NOMO-1 treated with dmso at 0.1 percent for 144 hours (cell line): ENCODE measurements around the gene CAVIN3.
A peak's percentile ranks its signal among the peaks of the same experiment; 100 is the strongest.
"Not testable (repeated sequence)": the region's sequence is repeated elsewhere in the genome, so short reads cannot be mapped to it uniquely, and the experiment has no call there.

Source experiments
- DNase-seq: peaks from one replicate; lab custom pipeline; 2025; ENCODE audit not compliant: unreplicated experiment; lab: John Stamatoyannopoulos, UW

CAVIN3 gene

DNA sequence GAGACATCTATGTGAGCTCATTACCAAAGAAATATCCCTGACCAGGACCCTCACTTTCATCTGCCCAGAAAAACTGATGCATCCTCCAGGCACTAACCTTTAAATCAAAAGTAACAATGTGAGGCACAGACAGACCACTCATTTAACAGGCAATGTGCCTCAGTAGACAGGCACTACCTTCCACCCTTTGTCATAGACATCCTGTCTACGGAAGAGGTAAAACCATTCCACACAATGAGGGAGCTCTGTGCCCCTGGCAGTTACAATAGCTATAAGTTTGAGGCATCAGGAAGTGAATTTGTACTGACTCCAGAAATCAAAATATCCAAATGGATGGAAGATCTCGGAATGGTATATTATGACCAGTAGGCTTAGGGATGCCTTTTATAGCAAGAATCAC, 6.7 kb upstream of the CAVIN3 start:
- no peak for DNase-seq

GRCh38 chr11:6326303-6326702, 6.0 kb upstream of the CAVIN3 start:
- DNase-seq: no peak

DNA sequence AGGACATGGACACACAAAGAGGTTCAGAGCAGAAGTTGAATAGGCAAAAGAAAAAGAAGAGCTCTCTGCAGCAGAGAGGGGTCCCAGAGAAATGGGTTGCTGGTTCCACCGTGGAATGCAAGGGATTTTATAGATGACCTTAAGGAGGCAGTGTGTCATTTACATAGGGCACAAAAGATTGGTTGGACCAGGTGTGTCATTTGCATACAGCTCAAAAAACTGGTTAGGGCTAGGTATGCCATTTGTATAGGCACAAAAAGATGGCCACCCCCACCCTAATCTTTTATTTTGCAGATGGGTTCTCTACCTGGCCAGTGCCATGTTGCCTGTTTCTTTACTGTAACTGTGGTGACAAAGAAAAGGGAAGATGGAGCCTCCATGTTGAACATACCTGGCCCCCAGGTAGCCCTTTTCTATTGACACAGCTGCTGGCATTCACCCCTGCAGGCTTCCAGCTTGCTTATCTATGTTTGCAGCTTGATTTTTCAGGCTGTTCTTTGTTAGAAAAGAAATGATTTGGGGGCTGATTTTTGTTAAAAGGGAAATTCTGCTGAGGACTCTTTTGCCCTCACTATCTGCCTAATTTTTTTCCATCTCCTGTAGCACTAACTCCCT, 3.1 kb upstream of the CAVIN3 start:
- DNase-seq: no peak

DNA sequence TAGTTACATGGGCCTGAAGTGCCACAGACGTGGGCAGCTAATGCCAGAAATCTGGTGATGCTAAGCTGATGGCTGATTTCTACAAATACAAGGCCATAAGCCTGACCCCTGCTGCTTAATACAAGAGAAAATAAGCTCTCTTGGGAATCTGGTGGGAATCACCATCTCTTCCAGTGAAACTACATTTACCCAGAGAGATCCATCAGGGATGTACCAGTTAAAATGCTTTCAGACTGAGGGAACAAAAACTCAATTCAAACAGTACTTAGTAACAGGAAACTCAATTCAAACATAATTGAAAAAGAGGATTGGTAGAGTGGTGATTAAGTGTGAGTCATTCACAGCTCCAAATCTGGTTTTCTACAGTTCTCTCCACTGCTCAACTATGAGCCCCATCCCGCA, 1.7 kb upstream of the CAVIN3 start:
- DNase-seq: no peak

DNA sequence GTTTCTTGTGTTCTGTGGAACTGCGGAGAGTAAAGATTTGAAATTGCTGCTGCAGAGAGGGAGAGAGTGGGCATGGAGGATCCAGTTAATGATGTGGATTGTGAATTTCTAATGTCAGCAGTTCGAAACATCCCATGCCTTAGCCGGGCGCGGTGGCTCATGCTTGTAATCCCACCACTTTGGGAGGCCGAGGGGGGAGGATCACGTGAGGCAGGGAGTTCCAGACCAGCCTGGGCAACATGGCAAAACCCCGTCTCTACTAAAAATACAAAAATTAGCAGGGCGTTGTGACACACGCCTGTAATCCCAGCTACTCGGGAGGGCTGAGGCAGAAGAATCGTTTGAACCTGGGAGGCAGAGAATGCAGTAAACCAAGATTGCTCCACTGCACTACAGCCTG, 1.1 kb upstream of the CAVIN3 start:
- DNase-seq: no peak

DNA sequence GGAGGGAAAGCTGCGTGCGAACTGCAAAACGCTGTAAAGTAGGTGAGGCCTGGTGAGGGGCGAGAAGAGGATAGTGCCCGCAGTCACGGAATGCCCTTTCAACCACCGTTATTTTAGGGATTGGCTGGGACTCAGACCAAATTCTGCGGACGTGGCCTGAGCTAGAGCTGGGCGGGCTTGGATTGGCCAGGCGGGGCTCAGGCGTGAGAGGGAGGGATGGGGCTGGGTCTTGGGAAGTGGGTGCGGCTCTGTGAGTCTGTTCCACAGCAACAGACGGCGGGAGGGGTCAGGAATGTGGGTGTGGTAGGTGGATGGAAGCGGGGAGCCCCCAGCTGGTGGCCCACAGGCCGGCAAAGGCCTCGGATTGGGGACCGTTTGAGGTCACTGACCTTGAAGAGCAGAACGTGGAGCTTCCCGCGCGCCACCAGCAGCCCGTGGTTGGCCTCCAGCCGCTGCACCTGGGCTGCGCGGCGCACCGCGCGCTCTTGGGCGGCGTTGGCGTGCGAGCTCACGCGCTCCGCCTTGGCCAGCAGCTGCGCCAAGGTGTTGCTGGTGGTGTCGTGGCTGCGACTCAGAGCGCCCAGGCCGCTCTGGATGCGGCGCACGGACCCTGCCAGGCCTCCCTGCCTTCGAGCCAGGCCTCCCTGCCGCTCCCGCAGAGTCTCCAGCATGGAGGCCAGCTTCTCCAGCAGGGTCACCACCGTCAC, 444 bp downstream of the CAVIN3 start:
- no peak for DNase-seq

DNA sequence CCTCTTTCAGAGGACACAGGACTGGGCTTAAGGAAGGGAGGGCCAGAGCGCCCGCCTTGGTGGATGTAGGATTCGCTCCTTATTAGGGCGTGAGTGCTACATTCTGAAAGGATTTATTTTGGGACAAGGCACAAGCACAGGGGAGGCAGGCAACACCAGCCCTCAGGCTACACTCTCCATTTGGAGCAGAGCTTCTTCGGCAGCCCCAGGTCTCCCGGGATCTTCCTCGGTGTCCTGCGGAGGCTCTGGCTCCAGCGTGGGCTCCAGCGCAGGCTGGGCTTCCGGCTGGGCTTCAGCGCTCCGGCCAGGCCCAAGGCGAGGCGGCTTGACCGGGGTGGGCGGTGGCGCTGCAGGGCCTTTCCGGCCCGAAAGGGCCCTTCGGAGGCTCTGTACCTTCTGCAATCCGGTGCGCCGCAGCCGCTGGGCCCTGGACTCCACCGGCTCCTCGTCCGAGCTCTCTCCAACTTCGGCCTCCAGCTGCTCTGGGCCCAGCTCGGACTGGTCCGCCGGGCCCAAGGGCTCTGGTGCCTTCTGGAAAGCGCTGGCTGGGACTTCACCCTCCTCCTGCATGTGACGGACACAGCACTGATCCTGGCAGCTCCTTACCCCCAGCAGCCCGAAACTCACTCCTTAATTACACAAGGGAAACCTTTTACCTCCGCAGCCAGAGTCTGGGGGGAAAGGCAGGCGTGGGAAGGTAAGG, 1.1 kb downstream of the CAVIN3 start:
- DNase-seq: no peak

DNA sequence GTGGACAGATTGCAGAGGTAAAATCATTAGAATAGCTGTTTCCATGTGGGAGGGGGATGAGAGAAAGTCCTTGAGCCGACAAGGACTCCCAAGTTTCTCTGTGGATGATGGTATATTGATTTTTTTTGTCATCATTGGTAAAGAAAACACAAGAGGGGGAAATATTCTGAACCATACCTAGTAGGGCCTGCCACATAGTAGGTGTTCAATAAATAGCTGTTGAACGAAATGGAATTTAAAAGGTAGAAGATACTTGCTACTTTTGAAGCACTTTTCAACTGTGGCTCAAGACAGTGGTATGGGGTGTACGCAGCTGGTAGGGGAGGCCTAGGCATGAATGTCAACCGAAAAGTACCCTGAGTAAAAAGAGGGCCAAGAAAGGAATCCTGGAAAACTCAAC, 2.1 kb downstream of the CAVIN3 start:
- DNase-seq: no peak

GRCh38 chr11:6315811-6316425, 4.4 kb downstream of the CAVIN3 start:
- DNase-seq: peak; percentile 35

- no peak for DNase-seq
Observed at GRCh38 chr11:6312106-6312505, 8.2 kb downstream of the CAVIN3 start.

GRCh38 chr11:6307876-6308275, 12.4 kb downstream of the CAVIN3 start:
- DNase-seq: no peak

- DNase-seq: no peak
Observed at GRCh38 chr11:6305297-6305696, 15.0 kb downstream of the CAVIN3 start.

DNA sequence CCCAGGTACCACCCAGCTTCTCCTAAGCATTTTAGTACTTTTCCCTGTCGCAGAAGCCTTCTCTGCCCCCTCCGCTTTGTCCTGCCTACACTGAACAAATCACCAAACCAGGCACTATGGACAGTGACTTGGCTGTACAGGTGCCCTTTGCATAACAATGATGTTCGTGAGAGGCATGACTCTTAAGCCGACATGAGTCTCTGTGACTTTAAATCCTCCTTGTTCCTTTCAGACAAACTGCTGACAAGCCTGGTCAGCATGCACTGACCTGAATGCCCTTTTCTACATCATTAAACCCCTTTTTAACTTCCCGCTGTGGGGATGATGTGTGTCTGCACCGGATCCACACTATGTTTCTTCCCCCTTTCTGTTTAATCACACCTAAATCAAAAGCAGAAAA, 16.6 kb downstream of the CAVIN3 start:
- no peak for DNase-seq

DNA sequence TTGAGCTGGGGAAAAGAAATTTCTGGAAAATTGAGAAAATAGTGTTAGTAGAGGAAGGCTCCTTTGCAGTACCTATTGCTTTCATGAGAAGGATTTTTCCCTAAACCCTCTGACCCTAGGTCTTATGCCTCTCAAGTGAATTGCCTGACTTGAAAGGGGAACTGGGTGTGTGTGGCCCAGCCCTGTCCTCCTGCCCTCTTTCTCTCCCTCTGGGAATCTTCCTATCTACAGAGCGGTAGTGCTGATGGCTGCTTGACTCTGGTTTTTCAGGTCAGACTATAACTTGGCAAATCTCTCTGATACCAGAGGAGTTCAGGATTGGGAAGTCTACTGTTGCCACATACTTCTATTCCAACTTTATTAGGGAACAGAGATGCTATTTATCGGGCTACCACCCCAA, 19.2 kb downstream of the CAVIN3 start:
- DNase-seq: no peak

GRCh38 chr11:6300325-6300724, 20.0 kb downstream of the CAVIN3 start:
- no peak for DNase-seq

GRCh38 chr11:6298605-6299004, 21.7 kb downstream of the CAVIN3 start:
- DNase-seq: peak; percentile 5

- no peak for DNase-seq
Observed at GRCh38 chr11:6297831-6298230, 22.5 kb downstream of the CAVIN3 start.

DNA sequence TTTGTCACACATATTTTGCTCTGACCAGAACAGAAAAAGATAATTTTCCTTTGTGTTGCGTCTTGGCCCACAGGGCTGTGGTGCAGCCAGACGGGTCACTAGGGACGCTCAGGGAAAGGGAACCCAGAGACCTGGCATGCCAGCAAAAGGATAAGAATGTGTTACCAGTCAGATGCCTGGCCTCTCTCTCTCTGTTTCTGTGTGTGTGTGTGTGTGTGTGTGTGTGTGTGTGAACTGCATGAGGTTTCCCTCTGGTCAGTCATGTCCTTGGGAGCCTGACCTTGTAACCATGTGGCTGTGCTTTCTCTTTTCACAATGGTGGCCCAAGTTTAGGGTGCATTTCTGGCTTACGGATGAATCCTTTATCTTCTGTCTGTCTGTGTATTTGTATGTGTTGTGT, 35.3 kb downstream of the CAVIN3 start:
- no peak for DNase-seq

GRCh38 chr11:6284250-6284649, 36.1 kb downstream of the CAVIN3 start:
- no peak for DNase-seq

- no peak for DNase-seq
Observed at GRCh38 chr11:6283453-6284023, 36.8 kb downstream of the CAVIN3 start.

GRCh38 chr11:6280809-6281208, 39.5 kb downstream of the CAVIN3 start:
- DNase-seq: not testable (repeated sequence)

- DNase-seq: no peak
Observed at GRCh38 chr11:6273188-6273587, 47.1 kb downstream of the CAVIN3 start.
